ENCODE measurements around the gene IL36G. TPM values are rescaled to one million over a fixed set of nuclear protein-coding genes. Genes with fewer than 3 reads are reported as not detected.

Gene IL36G
- total RNA-seq, 2 experiments from 2014 or later = not detected

DNA sequence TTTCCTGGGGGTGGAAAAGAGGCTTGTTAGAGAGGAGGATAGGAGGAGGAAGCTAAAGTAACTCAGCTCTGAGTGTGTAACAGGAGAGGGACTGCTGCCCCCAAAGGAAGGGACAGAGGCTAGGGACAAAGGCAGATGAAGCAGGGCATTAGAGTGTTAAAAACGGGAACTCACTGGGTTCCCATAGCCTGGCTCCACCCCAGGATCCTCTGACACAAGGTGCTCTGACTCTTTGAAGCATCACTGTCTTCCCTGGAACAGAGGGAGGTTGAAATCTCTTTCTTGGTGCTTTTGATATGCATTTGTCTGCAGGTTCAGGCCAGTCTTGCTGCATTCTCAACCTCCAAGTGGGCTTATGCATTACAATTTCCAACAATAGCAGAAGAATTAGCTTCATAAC is 50.3 kb downstream of the IL36G start:
- POLR2A ChIA-PET = interaction anchor here (0.9 kb wide), 1 partner anchor 32 kb away, joined by 3 read pairs; no protein-coding TSS in a partner anchor
- Mint-ChIP-seq H3K4me1 (ENCODE audit: low read depth) (no peaks in the 10 kb centered on the region), H3K27me3 (peaks cover 16% of the 10 kb centered on the region), H3K36me3 (no peaks in the 10 kb centered on the region), H3K4me3 (no peak overlapping the region), H3K27ac (no peak overlapping the region), H3K9me3 (no peaks in the 10 kb centered on the region)
- intact Hi-C loops (cut with micrococcal nuclease) = no loop called here
- CTCF ChIA-PET = no interaction called here
- no peak for DNase-seq

DNA sequence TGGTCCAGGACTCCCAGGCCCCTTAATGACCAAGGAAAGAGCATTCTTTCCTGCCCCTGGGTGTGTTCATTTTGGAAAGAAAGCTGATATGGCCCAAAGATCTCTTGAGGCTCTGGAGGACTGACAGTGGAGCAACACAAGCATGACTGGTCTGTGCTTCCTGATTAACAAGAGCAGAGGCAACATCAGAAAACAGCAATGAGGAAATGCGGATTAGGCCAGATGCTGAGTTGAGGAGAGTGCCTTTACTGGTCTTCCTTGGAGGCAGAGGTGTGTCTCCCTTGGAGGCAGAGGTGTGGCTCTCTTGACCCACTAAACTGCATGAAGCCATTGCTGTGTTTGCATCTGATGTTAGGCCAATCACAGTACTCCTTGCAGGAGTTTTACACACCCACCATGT is 54.9 kb downstream of the IL36G start:
- intact Hi-C loops (cut with micrococcal nuclease) = no loop called here
- Mint-ChIP-seq H3K27me3 (peaks cover 5% of the 10 kb centered on the region), H3K4me1 (ENCODE audit: low read depth) (no peaks in the 10 kb centered on the region), H3K36me3 (no peaks in the 10 kb centered on the region), H3K27ac (no peak overlapping the region), H3K4me3 (no peak overlapping the region), H3K9me3 (no peaks in the 10 kb centered on the region)
- ChIA-PET CTCF (interaction anchor here (0.9 kb wide), 1 partner anchor 252 kb away, joined by 3 read pairs; no protein-coding TSS in a partner anchor), POLR2A (no interaction called here)
- DNase-seq = no peak

DNA sequence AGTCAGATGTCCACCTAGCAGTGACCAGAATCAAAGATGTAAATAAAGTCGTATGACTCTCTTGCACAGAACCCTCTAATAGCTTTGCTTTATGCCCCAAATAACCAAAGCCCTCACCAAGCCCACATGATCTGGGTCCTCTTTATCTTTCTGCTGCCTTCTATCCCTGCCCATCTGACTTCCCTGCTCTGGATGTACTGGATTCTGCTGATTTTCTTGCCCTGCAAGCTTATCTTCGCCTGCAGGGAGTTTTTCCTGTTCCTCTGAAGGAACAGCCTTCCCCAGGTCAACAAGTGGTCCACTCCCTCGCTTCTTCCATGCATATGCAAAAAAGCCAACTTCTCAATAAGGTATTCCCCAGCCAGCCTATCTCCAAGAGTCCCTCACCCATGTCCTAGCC is 56.2 kb downstream of the IL36G start:
- Mint-ChIP-seq H3K4me1 (ENCODE audit: low read depth) (no peaks in the 10 kb centered on the region), H3K27ac (no peak overlapping the region), H3K4me3 (no peak overlapping the region), H3K9me3 (no peaks in the 10 kb centered on the region), H3K36me3 (no peaks in the 10 kb centered on the region), H3K27me3 (peaks cover 4% of the 10 kb centered on the region)
- intact Hi-C loops (cut with micrococcal nuclease) = no loop called here
- ChIA-PET POLR2A (no interaction called here), CTCF (no interaction called here)
- no peak for DNase-seq

Other genes with a start within 250 kb of the IL36G start
- gene CKAP2L, start 213.4 kb upstream of the IL36G start, total RNA-seq = 10 to 100 TPM; 42.1 to 46.1 TPM
- gene IL1A, start 193.5 kb upstream of the IL36G start, total RNA-seq = 10 to 100 TPM; 15.7 to 16.4 TPM
- gene IL1B, start 141.2 kb upstream of the IL36G start, total RNA-seq = under 1 TPM in 1 of 2 experiments, not detected in 1; 0.44 TPM
- not detected for gene IL37, start 66.8 kb upstream of the IL36G start, total RNA-seq
- gene IL36A, start 27.5 kb downstream of the IL36G start, total RNA-seq = not detected
- not detected for gene IL36B, start 74.9 kb downstream of the IL36G start, total RNA-seq
- gene IL36RN, start 81.2 kb downstream of the IL36G start, total RNA-seq = not detected
- gene IL1F10, start 90.0 kb downstream of the IL36G start, total RNA-seq = not detected
- gene IL1RN, start 149.6 kb downstream of the IL36G start, total RNA-seq = 10 to 100 TPM in 1 of 2 experiments, 1 to 10 TPM in 1; 9.8 to 10.5 TPM
- gene PSD4, start 196.0 kb downstream of the IL36G start, total RNA-seq = 100 to 1,000 TPM; 156 to 170 TPM

Measured in activated CD4-positive, alpha-beta memory T cell treated with anti-CD3 and anti-CD28 coated beads for 36 hours (primary cell).